T-helper 22 cell (primary cell): Measurements from ENCODE around the gene ACP3.
"Not testable (repeated sequence)": the region's sequence is repeated elsewhere in the genome, so short reads cannot be mapped to it uniquely, and the experiment has no call there.

Experiments used
- DNase-seq: peaks from one replicate; pipeline ENCODE4 v3.0.0-alpha.2; 2020; ENCODE audit warnings: low read depth

The ACP3 gene

GRCh38 chr3:132317229-132317948 is at the start of gene ACP3:
TSS of gene ACP3 (plus strand) at chr3:132317407. CDS start at chr3:132317457, 50 bp downstream.
- DNase-seq: no peak

- no peak for DNase-seq
Measured at GRCh38 chr3:132268956-132269355, 48.3 kb upstream of the ACP3 start.

- no peak for DNase-seq
Measured at GRCh38 chr3:132273036-132273435, 44.2 kb upstream of the ACP3 start.

- DNase-seq: no peak
Measured at GRCh38 chr3:132276228-132276906, 40.8 kb upstream of the ACP3 start.

GRCh38 chr3:132279030-132279429 is 38.2 kb upstream of the ACP3 start:
- DNase-seq: no peak

- no peak for DNase-seq
Measured at GRCh38 chr3:132283440-132283839, 33.8 kb upstream of the ACP3 start.

GRCh38 chr3:132283916-132284405 is 33.2 kb upstream of the ACP3 start:
- DNase-seq: no peak

- DNase-seq: no peak
Measured at GRCh38 chr3:132284781-132285619, 32.2 kb upstream of the ACP3 start.

GRCh38 chr3:132285620-132285945 is 31.6 kb upstream of the ACP3 start:
- no peak for DNase-seq

- no peak for DNase-seq
Measured at GRCh38 chr3:132286035-132286434, 31.2 kb upstream of the ACP3 start.

GRCh38 chr3:132288357-132288756 is 28.9 kb upstream of the ACP3 start:
- no peak for DNase-seq

GRCh38 chr3:132289316-132289715 is 27.9 kb upstream of the ACP3 start:
- DNase-seq: no peak

GRCh38 chr3:132290833-132291232 is 26.4 kb upstream of the ACP3 start:
- DNase-seq: no peak

GRCh38 chr3:132292042-132292441 is 25.2 kb upstream of the ACP3 start:
- DNase-seq: no peak

GRCh38 chr3:132293251-132293650 is 24.0 kb upstream of the ACP3 start:
- DNase-seq: no peak

GRCh38 chr3:132294906-132295305 is 22.3 kb upstream of the ACP3 start:
- DNase-seq: no peak

GRCh38 chr3:132303336-132304201 is 13.6 kb upstream of the ACP3 start:
- DNase-seq: not testable (repeated sequence)

- not testable (repeated sequence) for DNase-seq
Measured at GRCh38 chr3:132304351-132304750, 12.9 kb upstream of the ACP3 start.

- not testable (repeated sequence) for DNase-seq
Measured at GRCh38 chr3:132310057-132310456, 7.2 kb upstream of the ACP3 start.

- no peak for DNase-seq
Measured at GRCh38 chr3:132311316-132311715, 5.9 kb upstream of the ACP3 start.

GRCh38 chr3:132311841-132312240 is 5.4 kb upstream of the ACP3 start:
- DNase-seq: no peak

GRCh38 chr3:132315851-132316250 is 1.4 kb upstream of the ACP3 start:
- no peak for DNase-seq
